K562 (cell line): ENCODE results near the gene NAIF1. TPM values are rescaled to one million over a fixed set of nuclear protein-coding genes. Genes with fewer than 3 reads are reported as not detected.

Experiments
- ATAC-seq: fragments of 200-7000 bp; cut with Tn5 transposase; 3 replicates; pipeline ENCODE4 v1.9.1; 2020; ENCODE audit warnings: moderate library complexity
- BruUV-seq: library from RNA; stranded (reverse); fragments of 400-500 nt; replicated peaks from 2 replicates; lab custom pipeline; 2021; lab: Mats Ljungman, UMichigan
- CTCF ChIA-PET: fragments of 300-600 bp; formaldehyde crosslinking; extraction: SDS; loops from one replicate; lab custom pipeline; 2021; ENCODE audit warnings: low intra/inter-chr PET ratio; lab: Yijun Ruan, JAX
- POLR2A ChIA-PET: fragments of 300-600, 350-650 bp; sonication (Branson Sonifier 250); formaldehyde crosslinking; extraction: SDS; loops from one replicate; lab custom pipeline; 2021; ENCODE audit warnings: antibody characterized with exemption, inconsistent platforms; lab: Yijun Ruan, JAX
- DNase-seq, 4 experiments: peaks; one replicate each; pipeline versions ENCODE4 v3.0.0 to v3.0.0-alpha.2; 2011 to 2018; ENCODE audit warnings: low spot score in 3 of 4, mixed read lengths in 3 of 4; ENCODE audit errors: extremely low read depth in 1 of 4
- FAIRE-seq: peaks from 2 replicates; lab custom pipeline; 2011; peaks lifted over from hg19 to GRCh38; lab: Jason Lieb, UNC
- H2AFZ ChIP-seq: 2 replicates; pipeline ENCODE4 v1.6.0; 2011; ENCODE audit warnings: low read depth, low read length, control low read depth, inconsistent platforms
- H3K27ac ChIP-seq: fragments of 200-600 bp; 3 replicates; pipeline ENCODE4 v1.8.0; 2011; ENCODE audit warnings: low read depth, mild to moderate bottlenecking, control low read depth, inconsistent platforms, low read length, moderate library complexity, mixed read lengths; ENCODE audit errors: extremely low read depth
- H3K27me3 ChIP-seq, 2 experiments: fragments of 300-600 bp in 1 of 2; 2 replicates in 1 of 2; 3 replicates in 1 of 2; pipeline versions ENCODE4 v1.6.0 to v1.8.0; 2011; ENCODE audit warnings: inconsistent platforms in 2 of 2, low read length in 2 of 2, mild to moderate bottlenecking in 1 of 2, mixed read lengths in 1 of 2, moderate library complexity in 1 of 2; ENCODE audit not compliant: control insufficient read depth in 2 of 2, insufficient read depth in 2 of 2
- H3K36me3 ChIP-seq: fragments of 300-600 bp; 3 replicates; pipeline ENCODE4 v1.8.0; 2011; ENCODE audit warnings: mild to moderate bottlenecking, low read length, inconsistent platforms; ENCODE audit not compliant: control insufficient read depth, insufficient read depth
- H3K4me1 ChIP-seq, 2 experiments: fragments of 200-600 bp in 1 of 2; replicated peaks in 1 of 2; 2 replicates in 1 of 2; 3 replicates in 1 of 2; pipeline versions ENCODE4 v1.5.1 to v1.8.0; 2011; ENCODE audit warnings: inconsistent platforms in 2 of 2, low read length in 2 of 2, mild to moderate bottlenecking in 1 of 2, mixed read lengths in 1 of 2, moderate library complexity in 1 of 2; ENCODE audit not compliant: control insufficient read depth in 2 of 2, insufficient read depth in 2 of 2
- H3K4me2 ChIP-seq: 2 replicates; pipeline ENCODE4 v1.6.1; 2011; ENCODE audit warnings: low read length, control low read depth, inconsistent platforms, mixed read lengths; ENCODE audit not compliant: insufficient read depth
- H3K4me3 ChIP-seq: fragments of 200-600 bp; sonication (generic), shearing (Covaris generic); 2 replicates; pipeline ENCODE4 v1.5.1; 2016; ENCODE audit warnings: control low read depth, inconsistent platforms
- H3K79me2 ChIP-seq: fragments of 200-600 bp; 3 replicates; pipeline ENCODE4 v1.8.0; 2011; ENCODE audit warnings: low read length, inconsistent platforms; ENCODE audit not compliant: control insufficient read depth, insufficient read depth
- H3K9ac ChIP-seq, 2 experiments: 2 replicates each; pipeline versions ENCODE4 v1.6.0 to v1.6.1; 2011; ENCODE audit warnings: low read depth in 2 of 2, low read length in 2 of 2, control low read depth in 1 of 2, inconsistent platforms in 1 of 2, mild to moderate bottlenecking in 1 of 2, mixed read lengths in 1 of 2; ENCODE audit not compliant: insufficient read depth in 1 of 2
- H3K9me1 ChIP-seq: one replicate; pipeline ENCODE4 v1.6.0; 2011; ENCODE audit warnings: inconsistent platforms, mild to moderate bottlenecking, low read length, moderate library complexity; ENCODE audit not compliant: control insufficient read depth, insufficient read depth
- H3K9me3 ChIP-seq: replicated peaks from 2 replicates; pipeline ENCODE4 v1.5.1; 2011; ENCODE audit warnings: low read depth, low read length, inconsistent platforms; ENCODE audit not compliant: control insufficient read depth, insufficient read depth
- H4K20me1 ChIP-seq: replicated peaks from 2 replicates; pipeline ENCODE4 v1.6.1; 2011; ENCODE audit warnings: low read length, inconsistent platforms, mixed read lengths; ENCODE audit not compliant: control insufficient read depth, insufficient read depth
- GABPA ChIP-seq: fragments of 200-800 bp; sonication (Bioruptor generic); conservative IDR thresholded peaks from 2 replicates; pipeline ENCODE4 v1.6.1; 2016; ENCODE audit warnings: low read depth, missing genetic modification characterization, missing compliant biosample characterization
- GTF2E2 ChIP-seq: fragments of 200-800 bp; sonication (Bioruptor generic); IDR thresholded peaks from 2 replicates; pipeline ENCODE4 v1.6.1; 2016; ENCODE audit warnings: missing genetic modification characterization, missing compliant biosample characterization
- HIVEP1 ChIP-seq: fragments of 250-450 bp; sonication (Bioruptor Pico); IDR thresholded peaks from 2 replicates; pipeline ENCODE4 v1.4.0; 2020; ENCODE audit warnings: mild to moderate bottlenecking
- MEIS2 ChIP-seq: fragments of 450-650 bp; IDR thresholded peaks from 2 replicates; pipeline ENCODE4 v1.6.1; 2014; ENCODE audit warnings: mild to moderate bottlenecking; ENCODE audit not compliant: partially characterized antibody
- RAD21 ChIP-seq, 2 experiments: fragments of 250-450 bp in 1 of 2; fragments of 450-650 bp in 1 of 2; sonication (Bioruptor Pico) in 1 of 2; formaldehyde crosslinking in 1 of 2; IDR thresholded peaks in 1 of 2; conservative IDR thresholded peaks in 1 of 2; 2 replicates each; pipeline versions ENCODE4 v1.4.0 to v1.8.0; 2020 to 2022; ENCODE audit warnings: mild to moderate bottlenecking in 2 of 2, moderate library complexity in 1 of 2
- SPI1 ChIP-seq: IDR thresholded peaks from 2 replicates; pipeline ENCODE4 v1.6.1; 2011; ENCODE audit warnings: low read depth, low read length, control low read depth, borderline replicate concordance
- STAT5A ChIP-seq: IDR thresholded peaks from 2 replicates; pipeline ENCODE4 v1.6.1; 2012; ENCODE audit warnings: low read length, inconsistent platforms, borderline replicate concordance
- WGBS: fragments of 100-300 bp; shearing (Covaris generic); methylation state at CpG from one replicate; pipeline ENCODE4 v1.1.6; 2016; ENCODE audit warnings: low coverage, mixed read lengths; ENCODE audit not compliant: insufficient coverage; ENCODE audit errors: missing lambda C conversion rate; 5-methylcytosine and 5-hydroxymethylcytosine counted together
- in situ Hi-C: fragments of 300-500 bp; cut with MboI; formaldehyde crosslinking; loops from 4 replicates; pipeline ENCODE4 v1.15.0; 2018; ENCODE audit warnings: inconsistent platforms, mixed read lengths
- intact Hi-C: fragments of 100-400 bp; cut with micrococcal nuclease; formaldehyde crosslinking; loops from 2 replicates; pipeline ENCODE4 v1.14.2; 2022
- polyA plus RNA-seq, 8 experiments: library from polyadenylated mRNA; depleted of rRNA in 4 of 8; stranded (reverse) in 5 of 8; unstranded in 3 of 8; fragments of >200 nt; fragmentation: Nextera tagmentation in 2 of 8; fragmentation: Illumina TruSeq in 1 of 8; extraction: Ambion mirVana in 2 of 8; extraction: Trizol in 1 of 8; gene quantifications; 2 replicates each; pipeline versions ENCODE4 v1.2.1 to v1.2.3, GENCODE V29; 2011 to 2014; ENCODE audit warnings: inconsistent platforms in 1 of 8, missing spikeins in 1 of 8
- total RNA-seq, 7 experiments: library from RNA; depleted of rRNA in 6 of 7; stranded (reverse); fragments of >200 nt in 6 of 7; fragmentation: Illumina TruSeq in 2 of 7; extraction: Trizol in 2 of 7; gene quantifications; 2 replicates each; pipeline versions ENCODE4 v1.2.1 to v1.2.3, GENCODE V29; 2011 to 2021; ENCODE audit warnings: low replicate concordance in 1 of 7
- TF ChIP-seq, protein P1 (sequence below), 2 experiments: fragments of 450-650 bp in 1 of 2; sonication (generic) in 1 of 2; formaldehyde crosslinking; conservative IDR thresholded peaks; 2 replicates each; pipeline versions ENCODE4 v1.4.0 to v1.8.1; 2020 to 2022; ENCODE audit warnings: mild to moderate bottlenecking in 1 of 2, missing genetic modification reagents in 1 of 2
- TF ChIP-seq, protein P2 (sequence below): sonication (generic); IDR thresholded peaks from 2 replicates; pipeline ENCODE4 v1.6.1; 2016
- TF ChIP-seq, protein P3 (sequence below), 3 experiments: IDR thresholded peaks in 2 of 3; conservative IDR thresholded peaks in 1 of 3; 2 replicates each; pipeline ENCODE4 v1.5.1; 2011 to 2012; ENCODE audit warnings: low read length in 3 of 3, mild to moderate bottlenecking in 3 of 3, control low read depth in 2 of 3, improper control_type of control experiment in 1 of 3, inconsistent platforms in 1 of 3, low read depth in 1 of 3, mixed read lengths in 1 of 3, moderate library complexity in 1 of 3; ENCODE audit not compliant: insufficient read depth in 2 of 3

Gene NAIF1
- total and polyA plus RNA-seq, 9 of the 15 experiments (the other 6 are each of a cell fraction or from before 2014, with no cell fraction given): 4.8 to 26.6 (median 17.2) TPM

DNA sequence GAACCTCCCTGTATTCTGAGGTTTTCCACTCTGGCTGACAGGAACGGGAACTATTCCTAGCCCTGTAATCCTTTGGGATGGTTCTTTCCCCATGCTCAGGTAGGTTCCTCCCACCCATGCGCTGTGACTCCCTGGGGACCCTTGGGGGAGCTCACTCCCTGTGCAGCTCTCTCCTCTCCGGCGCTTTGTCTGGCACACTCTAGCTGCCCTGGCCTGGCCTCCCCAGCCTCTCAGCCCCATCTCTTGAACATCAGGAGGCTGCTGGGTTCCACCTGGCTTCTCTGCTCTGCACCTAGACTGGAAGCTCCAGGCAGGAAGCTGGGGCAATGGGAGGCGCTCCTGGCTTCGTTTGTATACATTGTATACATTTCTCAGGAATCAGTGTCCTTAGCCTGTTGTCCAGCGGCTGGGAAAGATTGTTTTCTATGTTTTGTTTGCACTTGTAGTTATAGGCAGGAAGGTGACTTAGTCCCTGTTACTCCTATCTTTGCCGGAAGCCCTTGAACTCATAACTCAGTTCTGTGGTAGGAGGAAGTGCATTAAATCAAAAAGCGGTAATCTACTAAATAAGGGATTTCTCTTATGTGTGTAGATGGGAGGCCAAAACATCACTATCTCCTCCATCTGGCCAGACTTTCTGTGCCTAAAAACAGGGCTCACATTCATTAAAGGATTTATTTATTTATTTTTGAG is 21.3 kb upstream of the NAIF1 start:
- ATAC-seq (peak; percentile 54), DNase-seq (no peak), FAIRE-seq (no peak)
- intact Hi-C loops (no loop called here), in situ Hi-C loops (no loop called here)
- H3K9me1 ChIP-seq: no peaks in the 10 kb centered on the region
- peaks cover 95% of the 10 kb centered on the region for H3K79me2 ChIP-seq
- H3K4me3 ChIP-seq: no peak overlapping the region
- H3K27ac ChIP-seq: peak overlapping the region; percentile 27
- no peaks in the 10 kb centered on the region for H4K20me1 ChIP-seq
- ChIA-PET POLR2A (interaction anchor here (0.5 to 3.2 kb wide), 8 partner anchors 8 to 280 kb away, joined by 3 to 13 read pairs (median 4); no protein-coding TSS in a partner anchor), CTCF (interaction anchor here (1.1 kb wide), 1 partner anchor 145 kb away, joined by 4 read pairs; no protein-coding TSS in a partner anchor)
- peak; percentile 59; the same call in 1 of the 2 replicates for TF ChIP-seq SPI1
- TF ChIP-seq GABPA (tag): peak; percentile 31; the same call in 1 of the 2 replicates
- peak; percentile 24 for TF ChIP-seq MEIS2
- TF ChIP-seq, protein P1, sequence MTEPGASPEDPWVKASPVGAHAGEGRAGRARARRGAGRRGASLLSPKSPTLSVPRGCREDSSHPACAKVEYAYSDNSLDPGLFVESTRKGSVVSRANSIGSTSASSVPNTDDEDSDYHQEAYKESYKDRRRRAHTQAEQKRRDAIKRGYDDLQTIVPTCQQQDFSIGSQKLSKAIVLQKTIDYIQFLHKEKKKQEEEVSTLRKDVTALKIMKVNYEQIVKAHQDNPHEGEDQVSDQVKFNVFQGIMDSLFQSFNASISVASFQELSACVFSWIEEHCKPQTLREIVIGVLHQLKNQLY (CRISPR knock-in tag; conservative IDR thresholded peaks at IDR 0.05): no peak
- TF ChIP-seq GTF2E2 (tag): 0 out of 2 replicates have a peak, but pooled peaks have one; percentile 49
- TF ChIP-seq, protein P2, sequence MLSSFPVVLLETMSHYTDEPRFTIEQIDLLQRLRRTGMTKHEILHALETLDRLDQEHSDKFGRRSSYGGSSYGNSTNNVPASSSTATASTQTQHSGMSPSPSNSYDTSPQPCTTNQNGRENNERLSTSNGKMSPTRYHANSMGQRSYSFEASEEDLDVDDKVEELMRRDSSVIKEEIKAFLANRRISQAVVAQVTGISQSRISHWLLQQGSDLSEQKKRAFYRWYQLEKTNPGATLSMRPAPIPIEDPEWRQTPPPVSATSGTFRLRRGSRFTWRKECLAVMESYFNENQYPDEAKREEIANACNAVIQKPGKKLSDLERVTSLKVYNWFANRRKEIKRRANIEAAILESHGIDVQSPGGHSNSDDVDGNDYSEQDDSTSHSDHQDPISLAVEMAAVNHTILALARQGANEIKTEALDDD: 0 out of 2 replicates have a peak, but pooled peaks have one; percentile 20
- no peak for TF ChIP-seq HIVEP1 (CRISPR knock-in tag)
- peak in 1 of 2 experiments; percentile 22; a peak in 2 of 4 replicates for TF ChIP-seq RAD21 (CRISPR knock-in tag; conservative IDR thresholded peaks at IDR 0.05 in 1 of 2, IDR thresholded peaks at IDR 0.05 in 1 of 2)
- TF ChIP-seq, protein P3, sequence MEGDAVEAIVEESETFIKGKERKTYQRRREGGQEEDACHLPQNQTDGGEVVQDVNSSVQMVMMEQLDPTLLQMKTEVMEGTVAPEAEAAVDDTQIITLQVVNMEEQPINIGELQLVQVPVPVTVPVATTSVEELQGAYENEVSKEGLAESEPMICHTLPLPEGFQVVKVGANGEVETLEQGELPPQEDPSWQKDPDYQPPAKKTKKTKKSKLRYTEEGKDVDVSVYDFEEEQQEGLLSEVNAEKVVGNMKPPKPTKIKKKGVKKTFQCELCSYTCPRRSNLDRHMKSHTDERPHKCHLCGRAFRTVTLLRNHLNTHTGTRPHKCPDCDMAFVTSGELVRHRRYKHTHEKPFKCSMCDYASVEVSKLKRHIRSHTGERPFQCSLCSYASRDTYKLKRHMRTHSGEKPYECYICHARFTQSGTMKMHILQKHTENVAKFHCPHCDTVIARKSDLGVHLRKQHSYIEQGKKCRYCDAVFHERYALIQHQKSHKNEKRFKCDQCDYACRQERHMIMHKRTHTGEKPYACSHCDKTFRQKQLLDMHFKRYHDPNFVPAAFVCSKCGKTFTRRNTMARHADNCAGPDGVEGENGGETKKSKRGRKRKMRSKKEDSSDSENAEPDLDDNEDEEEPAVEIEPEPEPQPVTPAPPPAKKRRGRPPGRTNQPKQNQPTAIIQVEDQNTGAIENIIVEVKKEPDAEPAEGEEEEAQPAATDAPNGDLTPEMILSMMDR (IDR thresholded peaks at IDR 0.05 in 2 of 3, conservative IDR thresholded peaks at IDR 0.05 in 1 of 3; ENCODE audit: insufficient read depth in 2 of 3, low read depth in 1 of 3, low read length in 3 of 3): peak in 1 of 3 experiments; percentile 35; a peak in 2 of 6 replicates
- TF ChIP-seq STAT5A: no peak
- H3K9me3 ChIP-seq: no peaks in the 10 kb centered on the region
- H3K36me3 ChIP-seq: peaks cover 79% of the 10 kb centered on the region
- no TSS peak for BruUV-seq
- H2AFZ ChIP-seq: no peak overlapping the region
- peak overlapping the region; percentile 21; the same call in 1 of the 2 replicates for H3K4me2 ChIP-seq
- peaks cover 57 to 58% of the 10 kb centered on the region in 2 experiments for H3K4me1 ChIP-seq
- H3K27me3 ChIP-seq: no peaks in the 10 kb centered on the region
- 53% methylated on average over 9 of the region's 9 CpGs for WGBS
- H3K9ac ChIP-seq: peak overlapping the region in 1 of 2 experiments; percentile 72; a peak in 2 of 4 replicates
